Stimulated activated CD4-positive, alpha-beta T cell treated with anti-CD3 and anti-CD28 coated beads, Interleukin-4, amount 100 ng/mL, for 1 hour (primary cell): Measurements from ENCODE around the gene CASP1.
"Not testable (repeated sequence)": the region's sequence is repeated elsewhere in the genome, so short reads cannot be mapped to it uniquely, and the experiment has no call there.

ENCODE experiments used
- DNase-seq: peaks from one replicate; pipeline ENCODE4 v3.0.0-alpha.2; 2020

The CASP1 gene

GRCh38 chr11:105045676-105046296 lies 10.8 kb upstream of the CASP1 start:
- DNase-seq = no peak

- DNase-seq = peak; percentile 3
Observed at GRCh38 chr11:105044557-105045524, 9.9 kb upstream of the CASP1 start, which contains the start of gene CARD16. TSS of gene CARD16 (minus strand) at chr11:105045335. CDS start at chr11:105045297, 38 bp downstream.

- no peak for DNase-seq
Observed at GRCh38 chr11:105042178-105042577, 7.2 kb upstream of the CASP1 start.

- DNase-seq = no peak
Observed at GRCh38 chr11:105040703-105041102, 5.8 kb upstream of the CASP1 start.

- DNase-seq = not testable (repeated sequence)
Observed at GRCh38 chr11:105034388-105034787, 556 bp downstream of the CASP1 start.

GRCh38 chr11:105033781-105034180 lies 1.2 kb downstream of the CASP1 start:
- no peak for DNase-seq

- DNase-seq = no peak
Observed at GRCh38 chr11:105033343-105033742, 1.6 kb downstream of the CASP1 start.

- DNase-seq = no peak
Observed at GRCh38 chr11:105032495-105032894, 2.4 kb downstream of the CASP1 start.

- DNase-seq = no peak
Observed at GRCh38 chr11:105027678-105028077, 7.3 kb downstream of the CASP1 start.

- DNase-seq = no peak
Observed at GRCh38 chr11:105024394-105024793, 10.6 kb downstream of the CASP1 start.

- no peak for DNase-seq
Observed at GRCh38 chr11:105023003-105023402, 11.9 kb downstream of the CASP1 start, which contains the start of gene CASP5. TSS of gene CASP5 (minus strand) at chr11:105023168. CDS start at chr11:105023136, 32 bp downstream.

- no peak for DNase-seq
Observed at GRCh38 chr11:105022527-105022926, 12.4 kb downstream of the CASP1 start.

- no peak for DNase-seq
Observed at GRCh38 chr11:105007463-105007862, 27.5 kb downstream of the CASP1 start.

GRCh38 chr11:105005451-105005845 lies 29.5 kb downstream of the CASP1 start:
- DNase-seq = no peak

- DNase-seq = no peak
Observed at GRCh38 chr11:105004021-105004420, 30.9 kb downstream of the CASP1 start.

- no peak for DNase-seq
Observed at GRCh38 chr11:105003151-105003550, 31.8 kb downstream of the CASP1 start.

GRCh38 chr11:105000797-105001196 lies 34.1 kb downstream of the CASP1 start:
- peak; percentile 44 for DNase-seq

GRCh38 chr11:105000167-105000566 lies 34.8 kb downstream of the CASP1 start:
- DNase-seq = no peak

- no peak for DNase-seq
Observed at GRCh38 chr11:104999721-105000120, 35.2 kb downstream of the CASP1 start.

- DNase-seq = no peak
Observed at GRCh38 chr11:104997288-104997687, 37.7 kb downstream of the CASP1 start.

- DNase-seq = no peak
Observed at GRCh38 chr11:104995001-104995408, 39.9 kb downstream of the CASP1 start.

- DNase-seq = no peak
Observed at GRCh38 chr11:104992781-104993180, 42.2 kb downstream of the CASP1 start.

GRCh38 chr11:104991994-104992393 lies 43.0 kb downstream of the CASP1 start:
- no peak for DNase-seq

GRCh38 chr11:104984808-104985207 lies 50.1 kb downstream of the CASP1 start:
- no peak for DNase-seq
